Measurements from ENCODE around the gene BAG3.
"Not testable (repeated sequence)": the region's sequence is repeated elsewhere in the genome, so short reads cannot be mapped to it uniquely, and the experiment has no call there.

BAG3 gene

GRCh38 chr10:119650692-119651513 is at the start of gene BAG3:
Gene BAG3, plus strand, starts transcription at chr10:119651380. Its CDS starts 296 bp downstream, at chr10:119651676.
- DNase-seq (ENCODE audit: low read depth, low spot score), result peak; percentile 48

GRCh38 chr10:119602241-119603095 is 48.7 kb upstream of the BAG3 start:
- DNase-seq (ENCODE audit: low read depth, low spot score), result peak; percentile 35

DNA sequence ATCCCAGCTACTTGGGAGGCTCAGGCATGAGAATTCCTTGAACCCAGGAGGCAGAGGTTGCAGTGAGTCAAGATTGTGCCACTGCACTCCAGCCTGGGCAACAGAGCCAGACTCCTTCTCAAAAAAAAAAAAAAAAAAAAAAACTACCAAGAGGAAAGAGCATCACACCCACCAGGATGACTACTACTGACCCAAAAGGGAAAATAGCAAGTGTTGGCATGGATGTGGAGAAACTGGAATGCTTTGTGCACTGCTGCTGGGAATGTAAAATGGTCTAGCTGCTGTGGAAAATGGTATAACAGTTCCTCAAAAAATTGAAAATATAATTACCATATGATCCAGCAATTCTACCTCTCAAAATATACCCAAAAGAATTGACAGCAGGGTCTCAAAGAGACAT is 46.7 kb upstream of the BAG3 start:
- DNase-seq (ENCODE audit: low read depth, low spot score), result no peak

DNA sequence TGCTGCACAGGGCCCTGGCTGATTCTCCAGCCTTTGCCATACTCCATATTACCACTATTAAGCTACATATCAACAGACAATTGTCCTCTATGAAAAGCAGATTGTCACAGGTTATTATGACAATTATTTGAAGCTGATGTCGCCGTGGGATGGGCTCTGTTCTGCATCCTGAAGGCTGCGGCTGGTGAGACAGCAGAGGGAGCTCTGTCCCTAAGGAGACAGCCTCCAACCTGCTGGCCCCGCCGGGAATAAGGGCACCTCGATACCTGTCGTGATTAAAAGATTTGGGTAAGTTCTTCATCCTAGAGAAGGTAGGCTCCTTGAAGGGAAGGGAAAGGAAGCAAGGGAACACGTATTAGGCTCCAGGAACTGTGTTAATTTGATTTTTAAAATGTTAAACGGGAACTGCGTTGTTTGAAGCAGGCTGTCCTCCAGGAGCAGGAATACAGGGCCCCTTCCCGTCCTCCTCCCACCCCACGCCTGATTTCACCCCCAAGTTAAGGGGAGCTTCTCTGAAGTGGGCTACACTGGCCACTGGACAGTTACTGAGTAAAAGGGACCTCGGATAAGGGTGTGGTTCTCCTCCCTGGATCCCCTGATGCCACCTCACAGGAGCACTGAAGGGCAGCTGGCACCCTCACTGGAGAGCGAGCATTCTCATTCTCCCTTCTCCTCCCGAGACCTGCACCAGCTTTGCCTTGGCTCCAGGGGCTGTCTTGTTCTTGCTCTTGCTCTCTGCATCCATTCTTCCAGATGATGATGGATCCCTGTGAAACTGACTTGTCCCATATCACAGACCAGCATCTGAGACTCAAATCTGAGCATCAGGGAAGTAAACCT is 42.6 kb upstream of the BAG3 start:
- DNase-seq (ENCODE audit: low read depth, low spot score), result no peak

- DNase-seq (ENCODE audit: low read depth, low spot score), result no peak
These were observed 41.7 kb upstream of the BAG3 start for GRCh38 chr10:119609516-119609915.

DNA sequence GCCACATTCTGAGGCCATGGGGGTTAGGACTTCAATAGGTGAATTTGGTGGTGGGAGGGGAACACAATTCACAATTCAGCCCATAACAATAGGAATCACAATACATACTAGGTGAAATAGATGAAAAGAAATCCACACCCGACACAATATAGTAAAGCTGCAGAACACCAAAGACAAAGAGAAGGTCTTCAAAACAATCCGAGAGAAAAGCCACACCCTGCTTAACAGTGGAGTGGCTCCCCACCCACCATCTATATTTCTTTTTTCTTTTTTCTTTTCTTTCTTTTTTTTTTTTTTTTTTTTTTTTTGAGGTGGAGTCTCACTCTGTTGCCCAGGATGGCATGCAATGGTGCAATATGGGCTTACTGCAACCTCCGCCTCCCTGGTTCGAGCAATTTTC is 39.7 kb upstream of the BAG3 start:
- no peak for DNase-seq (ENCODE audit: low read depth, low spot score)

DNA sequence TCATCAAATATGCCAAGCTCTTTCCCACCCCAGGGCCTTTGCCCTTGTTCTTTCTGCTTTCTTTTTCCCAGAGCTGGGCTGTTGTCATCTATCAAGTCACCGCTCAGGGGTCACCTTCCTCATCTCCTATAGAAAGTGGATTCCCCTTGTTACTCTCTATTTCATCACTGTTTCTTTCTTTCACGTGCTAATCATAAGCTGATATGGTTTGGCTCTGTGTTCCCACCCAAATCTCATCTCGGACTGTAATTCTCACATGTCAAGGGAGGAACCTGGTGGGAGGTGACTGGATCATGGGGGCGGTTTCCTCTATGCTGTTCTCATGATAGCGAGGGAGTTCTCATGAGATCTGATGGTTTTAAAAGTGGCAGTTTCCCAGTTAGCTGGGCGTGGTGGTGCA is 37.4 kb upstream of the BAG3 start:
- no peak for DNase-seq (ENCODE audit: low read depth, low spot score)

GRCh38 chr10:119614686-119615085 is 36.5 kb upstream of the BAG3 start:
- DNase-seq (ENCODE audit: low read depth, low spot score), result no peak

GRCh38 chr10:119616882-119617570 is 34.2 kb upstream of the BAG3 start:
- DNase-seq (ENCODE audit: low read depth, low spot score), result no peak

DNA sequence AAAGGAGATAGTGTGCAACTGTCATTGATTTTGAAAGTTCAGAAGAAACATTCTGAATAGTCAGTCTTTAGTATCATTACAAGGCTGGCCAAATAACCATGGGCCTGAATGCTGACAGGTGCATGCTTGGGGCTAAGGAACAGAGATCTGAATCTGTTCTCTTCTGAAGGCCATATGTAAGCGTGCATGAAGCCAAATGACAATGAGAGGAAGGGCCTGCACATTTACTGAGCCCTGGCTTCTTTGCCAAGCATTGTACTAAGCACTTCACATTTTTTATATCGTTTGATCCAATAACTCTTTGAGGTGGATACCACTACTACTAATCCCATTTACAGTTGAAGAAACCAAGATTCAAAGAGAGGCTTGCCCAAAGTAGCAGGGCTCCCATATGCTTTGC is 32.0 kb upstream of the BAG3 start:
- DNase-seq (ENCODE audit: low read depth, low spot score), result no peak

GRCh38 chr10:119619811-119620210 is 31.4 kb upstream of the BAG3 start:
- not testable (repeated sequence) for DNase-seq (ENCODE audit: low read depth, low spot score)

GRCh38 chr10:119620241-119621077 is 30.7 kb upstream of the BAG3 start:
- no peak for DNase-seq (ENCODE audit: low read depth, low spot score)

GRCh38 chr10:119621078-119621384 is 30.1 kb upstream of the BAG3 start:
- DNase-seq (ENCODE audit: low read depth, low spot score), result no peak

GRCh38 chr10:119625570-119626280 is 25.5 kb upstream of the BAG3 start:
- DNase-seq (ENCODE audit: low read depth, low spot score), result no peak

GRCh38 chr10:119630300-119630699 is 20.9 kb upstream of the BAG3 start:
- no peak for DNase-seq (ENCODE audit: low read depth, low spot score)

DNA sequence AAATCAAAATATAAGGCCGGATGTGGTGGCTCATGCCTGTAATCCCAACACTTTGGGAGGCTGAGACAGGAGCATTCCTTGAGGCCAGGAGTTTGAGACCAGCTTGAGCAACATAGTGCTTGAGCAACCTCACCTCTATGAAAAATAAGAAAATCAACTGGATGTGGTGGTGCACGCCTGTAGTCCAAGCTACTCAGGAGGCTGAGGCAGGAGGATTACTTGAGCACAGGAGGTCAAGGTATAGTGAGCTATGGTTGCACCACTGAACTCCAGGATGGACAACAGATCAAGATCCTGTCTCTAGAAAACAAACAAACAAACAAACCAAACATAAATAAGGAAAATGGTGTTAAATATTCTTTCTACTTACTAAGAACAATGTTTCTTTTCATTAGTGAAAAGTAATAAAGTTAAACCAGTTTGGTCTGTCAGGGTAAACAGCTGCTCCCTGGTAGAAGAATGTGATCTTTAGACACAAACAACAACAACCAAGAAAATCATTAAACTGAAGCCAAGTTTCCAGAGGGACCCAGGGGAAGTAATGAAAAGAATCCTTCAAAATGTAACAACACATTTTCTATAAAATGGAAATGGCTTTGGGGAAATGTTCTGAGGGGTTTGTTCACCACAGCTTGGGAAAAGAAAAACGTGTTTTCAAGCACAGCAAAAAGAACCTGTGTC is 17.5 kb upstream of the BAG3 start:
- DNase-seq (ENCODE audit: low read depth, low spot score), result no peak

GRCh38 chr10:119634219-119634544 is 17.0 kb upstream of the BAG3 start:
- no peak for DNase-seq (ENCODE audit: low read depth, low spot score)

DNA sequence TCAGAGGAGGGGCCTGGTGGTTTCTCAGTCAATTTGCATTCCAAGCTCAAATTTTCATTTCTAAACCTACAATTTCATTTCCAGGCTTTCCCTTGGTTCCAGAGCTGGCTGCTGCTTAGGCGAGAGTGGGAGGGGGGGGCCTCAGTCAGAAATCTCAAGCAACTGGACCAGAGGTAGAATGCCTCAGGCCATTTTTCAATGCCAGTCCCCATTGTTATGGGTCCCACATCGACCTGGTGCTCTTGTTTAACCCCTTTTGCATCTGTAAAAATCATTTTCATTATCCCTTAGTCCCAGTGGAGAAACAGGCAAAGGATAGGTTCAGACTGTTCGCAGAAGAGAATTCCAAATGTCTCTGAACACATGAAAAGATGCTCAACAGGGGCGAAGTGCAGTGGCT is 13.5 kb upstream of the BAG3 start:
- no peak for DNase-seq (ENCODE audit: low read depth, low spot score)

GRCh38 chr10:119638982-119639381 is 12.2 kb upstream of the BAG3 start:
- no peak for DNase-seq (ENCODE audit: low read depth, low spot score)
